HEK293 (cell line): ENCODE measurements around the gene PPARG.

ENCODE experiments used
- CTCF ChIA-PET: fragments of 350-600 bp; formaldehyde crosslinking; extraction: SDS; loops from one replicate; lab custom pipeline; 2021; ENCODE audit warnings: antibody characterized with exemption; lab: Yijun Ruan, JAX
- POLR2A ChIA-PET: fragments of 300-600 bp; formaldehyde crosslinking; extraction: SDS; loops from one replicate; lab custom pipeline; 2020; ENCODE audit warnings: antibody characterized with exemption, inconsistent platforms; lab: Yijun Ruan, JAX
- H3K27ac ChIP-seq: fragments of 200-500 bp; sonication (Bioruptor generic); 2 replicates; pipeline ENCODE4 v1.5.1; 2014; ENCODE audit warnings: low read depth, low read length, control low read depth, inconsistent platforms; ENCODE audit errors: extremely low read depth
- H3K36me3 ChIP-seq, 2 experiments: fragments of 200-500 bp in 1 of 2; sonication (Bioruptor generic) in 1 of 2; 1 replicate in 1 of 2; 2 replicates in 1 of 2; pipeline ENCODE4 v1.5.1; 2014 to 2017; ENCODE audit warnings: inconsistent platforms in 2 of 2, low read length in 2 of 2; ENCODE audit not compliant: control insufficient read depth in 2 of 2, insufficient read depth in 1 of 2
- H3K4me1 ChIP-seq: fragments of 200-500 bp; sonication (Bioruptor generic); 2 replicates; pipeline ENCODE4 v1.5.1; 2014; ENCODE audit warnings: mild to moderate bottlenecking, low read length, inconsistent platforms; ENCODE audit not compliant: control insufficient read depth, insufficient read depth
- H3K4me3 ChIP-seq: 2 replicates; pipeline ENCODE4 v1.5.1; 2011; ENCODE audit warnings: low read depth, mild to moderate bottlenecking, control low read depth, low read length, moderate library complexity
- H3K9me3 ChIP-seq: fragments of 200-500 bp; sonication (Bioruptor generic); 2 replicates; pipeline ENCODE4 v1.5.1; 2014; ENCODE audit warnings: low read depth, low read length, inconsistent platforms; ENCODE audit not compliant: control insufficient read depth, insufficient read depth
- BCL6B ChIP-seq: fragments of 450-650 bp; formaldehyde crosslinking; IDR thresholded peaks from 2 replicates; pipeline ENCODE4 v1.5.1; 2017; ENCODE audit warnings: missing biosample characterization, missing genetic modification characterization
- EGR2 ChIP-seq: fragments of 450-650 bp; formaldehyde crosslinking; IDR thresholded peaks from 2 replicates; pipeline ENCODE4 v1.5.1; 2016; ENCODE audit warnings: low read depth, missing biosample characterization, missing genetic modification characterization
- GFI1B ChIP-seq: fragments of 450-650 bp; formaldehyde crosslinking; IDR thresholded peaks from 2 replicates; pipeline ENCODE4 v1.5.1; 2016; ENCODE audit warnings: missing biosample characterization, missing genetic modification characterization
- MZF1 ChIP-seq: fragments of 450-650 bp; formaldehyde crosslinking; IDR thresholded peaks from 2 replicates; pipeline ENCODE4 v1.5.1; 2017; ENCODE audit warnings: missing biosample characterization, missing genetic modification characterization, borderline replicate concordance
- PBX3 ChIP-seq: sonication (generic); formaldehyde crosslinking; IDR thresholded peaks from 2 replicates; pipeline ENCODE4 v1.8.1; 2022; ENCODE audit warnings: mild to moderate bottlenecking, moderate library complexity, missing genetic modification reagents
- REST ChIP-seq: fragments of 450-650 bp; formaldehyde crosslinking; IDR thresholded peaks from 2 replicates; pipeline ENCODE4 v1.5.1; 2016; ENCODE audit warnings: missing biosample characterization, missing genetic modification characterization
- YY1 ChIP-seq: fragments of 450-650 bp; formaldehyde crosslinking; IDR thresholded peaks from 2 replicates; pipeline ENCODE4 v1.5.1; 2018; ENCODE audit warnings: missing biosample characterization, missing genetic modification characterization
- ZBTB17 ChIP-seq: fragments of 450-650 bp; formaldehyde crosslinking; IDR thresholded peaks from 2 replicates; pipeline ENCODE4 v1.5.1; 2016; ENCODE audit warnings: missing biosample characterization, missing genetic modification characterization
- ZBTB6 ChIP-seq: fragments of 450-650 bp; formaldehyde crosslinking; IDR thresholded peaks from 2 replicates; pipeline ENCODE4 v1.5.1; 2017; ENCODE audit warnings: missing biosample characterization, missing genetic modification characterization
- ZBTB7A ChIP-seq: fragments of 450-650 bp; formaldehyde crosslinking; IDR thresholded peaks from 2 replicates; pipeline ENCODE4 v1.5.1; 2016; ENCODE audit warnings: low read depth, missing biosample characterization, missing genetic modification characterization
- ZFP37 ChIP-seq: fragments of 450-650 bp; formaldehyde crosslinking; IDR thresholded peaks from 2 replicates; pipeline ENCODE4 v1.5.1; 2016; ENCODE audit warnings: missing biosample characterization, missing genetic modification characterization
- ZNF146 ChIP-seq: fragments of 450-650 bp; formaldehyde crosslinking; IDR thresholded peaks from 2 replicates; pipeline ENCODE4 v1.5.1; 2016; ENCODE audit warnings: missing biosample characterization, missing genetic modification characterization
- ZNF221 ChIP-seq: fragments of 450-650 bp; formaldehyde crosslinking; IDR thresholded peaks from 2 replicates; pipeline ENCODE4 v1.5.1; 2017; ENCODE audit warnings: missing biosample characterization, missing genetic modification characterization, borderline replicate concordance
- ZNF292 ChIP-seq: fragments of 450-650 bp; formaldehyde crosslinking; IDR thresholded peaks from 2 replicates; pipeline ENCODE4 v1.5.1; 2016; ENCODE audit warnings: low read depth, missing biosample characterization, missing genetic modification characterization, borderline replicate concordance
- ZNF311 ChIP-seq: fragments of 450-650 bp; formaldehyde crosslinking; IDR thresholded peaks from 2 replicates; pipeline ENCODE4 v1.5.1; 2017; ENCODE audit warnings: missing biosample characterization, missing genetic modification characterization, borderline replicate concordance
- ZNF341 ChIP-seq: fragments of 450-650 bp; formaldehyde crosslinking; IDR thresholded peaks from 2 replicates; pipeline ENCODE4; 2016; ENCODE audit warnings: low read depth, missing biosample characterization, missing genetic modification characterization
- ZNF404 ChIP-seq: fragments of 450-650 bp; formaldehyde crosslinking; IDR thresholded peaks from 2 replicates; pipeline ENCODE4 v1.5.1; 2017; ENCODE audit warnings: missing biosample characterization, missing genetic modification characterization
- ZNF510 ChIP-seq: fragments of 450-650 bp; formaldehyde crosslinking; IDR thresholded peaks from 2 replicates; pipeline ENCODE4 v1.5.1; 2018; ENCODE audit warnings: mild to moderate bottlenecking, missing genetic modification characterization, missing biosample characterization; ENCODE audit not compliant: insufficient replicate concordance
- ZNF558 ChIP-seq: fragments of 450-650 bp; formaldehyde crosslinking; IDR thresholded peaks from 2 replicates; pipeline ENCODE4 v1.5.1; 2016; ENCODE audit warnings: missing biosample characterization, missing genetic modification characterization
- ZNF677 ChIP-seq: fragments of 450-650 bp; IDR thresholded peaks from 2 replicates; pipeline ENCODE4 v1.5.0; 2018; ENCODE audit warnings: missing biosample characterization, mild to moderate bottlenecking, missing genetic modification characterization, moderate library complexity
- ZNF747 ChIP-seq: fragments of 450-650 bp; formaldehyde crosslinking; IDR thresholded peaks from 2 replicates; pipeline ENCODE4 v1.5.1; 2016; ENCODE audit warnings: missing biosample characterization, missing genetic modification characterization

PPARG gene

GRCh38 chr3:12430086-12430485 lies 141.2 kb downstream of the PPARG start:
- POLR2A ChIA-PET: no interaction called here
- TF ChIP-seq ZNF341: no peak
- TF ChIP-seq ZNF146 (tag by site-specific recombination): no peak
- no peak for TF ChIP-seq ZBTB7A (tag by site-specific recombination)
- TF ChIP-seq ZBTB6 (tag by site-specific recombination): no peak
- no peak for TF ChIP-seq PBX3
- TF ChIP-seq, all 188 proteins: peak for 0
- Histone ChIP-seq H3K9me3 (no peaks in the 10 kb centered on the region), H3K27ac (no peak overlapping the region), H3K36me3 (no peaks in the 10 kb centered on the region), H3K4me1 (peaks cover 2% of the 10 kb centered on the region), H3K4me3 (no peak overlapping the region)
- CTCF ChIA-PET: no interaction called here

GRCh38 chr3:12433823-12434222 lies 145.0 kb downstream of the PPARG start:
- H3K4me3 ChIP-seq: no peak overlapping the region
- no peaks in the 10 kb centered on the region for H3K36me3 ChIP-seq
- H3K4me1 ChIP-seq: no peaks in the 10 kb centered on the region
- POLR2A ChIA-PET: no interaction called here
- TF ChIP-seq ZNF677 (tag by site-specific recombination) (no peak), ZNF404 (tag by site-specific recombination) (no peak), ZFP37 (tag by site-specific recombination) (no peak), ZNF558 (tag by site-specific recombination) (no peak), ZNF510 (no peak), EGR2 (no peak), MZF1 (tag by site-specific recombination) (no peak), ZBTB17 (no peak), ZNF221 (tag by site-specific recombination) (no peak), ZNF311 (tag by site-specific recombination) (no peak), PBX3 (no peak), ZNF292 (tag by site-specific recombination) (no peak), BCL6B (no peak), REST (tag by site-specific recombination) (no peak), ZNF146 (tag by site-specific recombination) (no peak), YY1 (tag by site-specific recombination) (no peak), GFI1B (no peak), ZNF747 (tag by site-specific recombination) (no peak)
- H3K27ac ChIP-seq: no peak overlapping the region
- H3K9me3 ChIP-seq: no peaks in the 10 kb centered on the region
- CTCF ChIA-PET: interaction anchor here (0.6 kb wide), 1 partner anchor 303 kb away, joined by 4 read pairs; no protein-coding TSS in a partner anchor
